Measurements from ENCODE around the gene HOXB9.

The HOXB9 gene

DNA sequence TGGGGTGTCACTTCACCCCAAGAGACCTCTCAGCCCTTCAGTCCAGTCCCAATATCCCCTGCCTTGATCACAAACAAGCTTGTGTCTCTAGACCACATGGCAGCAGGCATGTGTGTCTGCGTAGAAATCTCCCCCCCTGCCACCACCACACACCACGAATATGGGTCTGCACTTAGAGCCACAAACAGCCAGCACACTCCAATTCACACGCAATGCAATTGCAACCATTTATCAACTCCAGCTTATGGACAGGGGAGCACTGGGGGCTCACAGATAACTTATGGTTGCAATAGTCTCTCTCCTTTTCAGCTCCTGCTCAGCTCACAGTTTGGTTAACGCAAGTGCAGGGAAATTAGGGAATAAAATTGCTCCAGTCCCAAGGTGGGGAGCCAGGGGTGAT is 2.6 kb downstream of the HOXB9 start:
- DNase-seq = no peak

DNA sequence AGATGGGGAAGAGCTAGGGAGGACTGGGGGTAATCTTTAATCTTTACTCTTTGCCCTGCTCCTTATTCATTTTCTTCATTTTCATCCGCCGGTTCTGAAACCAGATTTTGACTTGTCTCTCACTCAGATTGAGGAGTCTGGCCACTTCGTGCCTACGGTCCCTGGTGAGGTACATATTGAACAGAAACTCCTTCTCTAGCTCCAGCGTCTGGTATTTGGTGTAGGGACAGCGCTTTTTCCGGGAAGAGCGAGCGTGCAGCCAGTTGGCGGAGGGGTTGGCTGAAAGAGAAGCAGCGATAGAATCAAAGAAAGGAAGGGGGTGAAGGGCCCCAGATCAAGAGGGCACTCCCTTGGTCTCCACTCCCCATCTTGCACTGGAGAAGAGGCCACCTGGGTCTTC is 3.3 kb downstream of the HOXB9 start:
- no peak for DNase-seq

DNA sequence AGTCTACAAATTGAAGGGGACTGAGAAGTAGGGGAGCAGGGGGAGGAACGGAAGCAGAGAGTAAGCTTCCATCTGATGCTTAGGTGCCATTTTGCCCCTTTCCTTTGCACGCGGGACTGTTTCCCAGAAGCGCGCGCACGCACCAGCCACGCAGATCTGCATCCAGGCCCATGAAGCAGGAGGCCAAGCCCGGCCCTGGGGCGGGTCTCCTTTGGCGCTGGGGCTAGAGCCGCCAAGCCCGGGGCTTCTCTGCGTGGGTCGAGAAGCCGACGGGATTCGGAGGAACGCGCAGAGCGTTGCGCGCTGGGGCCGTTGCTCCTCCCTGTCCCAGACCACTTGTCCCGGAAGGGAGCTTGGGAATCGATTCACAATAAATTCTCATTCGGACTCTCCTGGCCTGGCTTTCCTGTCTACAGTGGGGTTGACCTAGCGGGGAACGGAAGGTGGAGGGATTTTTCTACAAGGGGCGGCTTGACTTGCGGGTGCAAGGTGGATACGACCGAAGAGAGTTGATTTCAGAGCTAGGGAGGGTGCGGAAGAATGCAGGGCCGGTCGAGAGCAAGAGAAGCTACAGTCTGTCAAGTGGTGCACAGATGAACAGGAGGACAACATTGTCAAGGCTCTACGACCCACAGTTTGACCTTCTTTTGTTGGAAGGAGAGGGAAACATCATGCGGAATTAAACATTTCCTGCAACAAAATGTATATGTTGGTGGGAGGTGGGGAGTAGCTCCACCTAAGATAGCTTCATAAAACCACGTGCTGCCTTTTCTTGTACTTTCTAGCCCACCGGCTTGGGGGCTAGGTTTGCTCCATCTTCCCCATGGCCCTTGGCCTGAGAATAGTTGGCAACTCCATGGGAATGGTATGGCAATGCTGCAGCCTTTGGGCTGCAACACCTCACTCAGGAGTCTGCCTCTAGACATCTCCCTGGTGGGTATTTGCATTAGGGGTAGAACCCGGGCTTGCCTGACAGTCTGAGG is 4.5 kb downstream of the HOXB9 start:
- DNase-seq = no peak

DNA sequence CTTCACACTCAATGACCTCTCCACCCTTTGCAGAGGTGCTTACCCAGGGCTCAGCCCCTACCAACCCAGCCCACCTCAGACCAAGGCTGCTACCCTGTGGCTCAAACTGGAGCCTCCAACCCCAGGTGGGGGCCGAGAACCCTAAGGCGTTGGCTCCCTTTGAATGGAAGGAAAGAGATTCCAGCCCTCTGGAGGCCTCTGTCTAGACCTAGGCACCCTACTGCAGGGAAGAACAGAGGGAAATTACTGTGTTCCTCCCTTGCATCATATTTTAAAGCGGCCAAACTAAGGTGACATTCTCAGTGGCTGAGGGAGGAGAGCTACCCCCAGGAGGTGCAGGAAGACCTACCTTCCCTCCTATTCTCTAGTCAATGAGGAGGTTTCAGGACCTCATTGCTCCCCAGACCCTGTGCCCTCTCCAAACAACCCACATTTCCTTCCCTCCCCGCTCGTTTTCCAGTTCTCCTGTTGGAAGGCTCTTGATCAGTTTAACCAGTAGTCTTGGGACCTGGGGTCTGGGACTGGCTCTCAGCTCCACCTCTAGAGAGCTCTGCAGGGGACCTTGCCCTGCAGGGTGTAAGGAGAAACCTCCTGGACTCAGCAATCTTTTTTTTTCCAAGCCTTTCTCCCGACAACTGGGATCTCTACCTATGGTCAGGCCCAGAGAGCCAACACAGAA is 5.6 kb downstream of the HOXB9 start:
- DNase-seq = no peak

DNA sequence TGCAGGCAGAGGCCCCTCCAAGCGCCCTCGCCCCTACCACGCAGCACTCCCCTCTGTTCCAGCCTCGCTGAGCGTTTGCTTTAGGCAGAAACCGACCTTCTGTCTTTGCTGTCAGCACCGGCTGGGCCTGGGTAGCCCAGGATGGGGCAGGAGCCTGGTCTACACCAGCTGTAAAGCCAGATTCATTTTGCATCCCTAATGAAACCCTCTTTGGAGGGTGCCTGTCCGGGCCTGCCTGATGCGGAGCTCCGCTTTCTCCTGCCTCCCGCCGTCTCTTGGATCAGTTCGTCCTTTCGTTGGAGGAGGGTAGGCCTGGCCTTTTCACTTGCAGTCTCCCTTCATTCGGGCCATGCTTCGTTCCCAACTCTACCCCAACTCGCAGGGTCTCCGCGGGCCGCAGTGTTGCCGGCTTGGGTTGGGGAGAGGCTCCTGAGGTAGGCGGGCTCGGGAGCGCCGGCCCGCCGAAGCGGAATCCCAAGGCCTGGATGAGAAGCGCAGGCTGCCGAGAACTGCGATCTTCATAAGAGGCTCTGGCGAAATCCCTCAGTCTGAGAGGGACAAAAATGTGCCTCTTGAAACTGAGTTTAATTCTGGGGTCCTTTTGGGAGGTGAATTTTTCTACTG is 6.2 kb downstream of the HOXB9 start:
- no peak for DNase-seq

DNA sequence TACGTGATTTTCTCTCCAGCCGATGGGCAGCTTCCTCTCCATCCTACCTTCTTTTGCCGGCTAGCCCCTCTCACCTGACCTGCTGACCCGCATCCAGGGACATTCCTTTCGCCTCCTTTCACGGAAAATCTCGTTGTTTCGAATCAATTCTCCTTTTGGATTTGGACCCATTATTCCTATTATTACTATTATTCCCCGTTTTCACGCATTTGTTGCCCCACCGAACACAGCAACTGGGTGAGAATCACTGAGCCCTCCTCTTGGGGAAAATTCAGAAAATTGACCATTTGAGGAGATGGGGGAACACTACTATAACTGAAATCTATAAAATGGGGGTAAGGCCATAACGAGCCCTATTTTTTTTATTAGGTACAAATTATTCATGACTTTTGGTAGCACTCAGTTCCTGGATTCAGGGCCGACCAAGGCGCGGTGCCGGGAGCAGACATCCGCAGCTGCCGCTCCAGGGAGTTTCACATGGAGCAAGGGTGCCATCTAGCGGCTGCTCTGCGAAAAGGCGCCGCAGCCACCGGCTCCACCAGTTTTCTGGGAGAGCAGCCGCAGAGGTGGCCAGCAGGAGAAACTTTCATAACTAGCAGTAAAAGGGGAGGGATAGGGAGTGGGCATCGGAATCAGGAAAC is 7.8 kb downstream of the HOXB9 start:
- DNase-seq = peak; percentile 10

DNA sequence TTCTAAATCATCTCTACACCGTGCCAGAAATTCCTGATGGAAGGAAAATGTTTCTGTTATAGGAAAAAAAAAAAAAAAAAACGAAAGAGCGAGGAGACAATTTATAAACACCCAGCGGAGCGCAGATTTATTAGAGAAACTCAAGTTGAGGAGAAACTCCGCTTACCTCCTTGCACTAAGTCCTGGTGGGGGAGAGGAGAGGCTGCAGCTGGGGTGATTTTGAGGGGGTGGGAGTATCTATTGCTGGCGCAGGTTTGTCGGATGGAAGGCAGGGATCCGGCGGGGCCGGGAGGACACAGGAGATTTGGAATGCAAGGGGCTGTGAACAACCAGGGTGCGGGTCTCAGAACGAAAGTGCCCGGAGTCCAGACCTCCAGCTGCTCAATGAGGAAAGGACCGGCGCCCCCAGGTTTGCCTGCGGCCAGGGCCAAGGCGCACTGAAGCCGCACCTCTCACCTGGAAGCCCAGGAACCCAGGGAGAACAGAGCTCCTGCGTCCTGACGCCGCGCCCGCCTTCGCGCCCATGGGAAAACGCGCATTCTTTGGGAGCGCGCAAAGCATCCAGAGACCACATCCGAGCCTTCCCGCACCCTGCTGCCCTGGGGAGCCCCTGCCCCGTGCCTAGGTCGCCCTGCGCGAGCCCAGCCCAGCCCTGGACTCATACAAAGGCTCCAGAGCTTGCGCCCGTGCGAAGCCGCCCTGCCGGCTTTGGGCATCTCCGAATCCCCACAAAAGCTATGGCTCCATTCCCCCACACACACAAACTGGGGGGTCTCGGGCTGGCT is 8.5 kb downstream of the HOXB9 start:
- no peak for DNase-seq

DNA sequence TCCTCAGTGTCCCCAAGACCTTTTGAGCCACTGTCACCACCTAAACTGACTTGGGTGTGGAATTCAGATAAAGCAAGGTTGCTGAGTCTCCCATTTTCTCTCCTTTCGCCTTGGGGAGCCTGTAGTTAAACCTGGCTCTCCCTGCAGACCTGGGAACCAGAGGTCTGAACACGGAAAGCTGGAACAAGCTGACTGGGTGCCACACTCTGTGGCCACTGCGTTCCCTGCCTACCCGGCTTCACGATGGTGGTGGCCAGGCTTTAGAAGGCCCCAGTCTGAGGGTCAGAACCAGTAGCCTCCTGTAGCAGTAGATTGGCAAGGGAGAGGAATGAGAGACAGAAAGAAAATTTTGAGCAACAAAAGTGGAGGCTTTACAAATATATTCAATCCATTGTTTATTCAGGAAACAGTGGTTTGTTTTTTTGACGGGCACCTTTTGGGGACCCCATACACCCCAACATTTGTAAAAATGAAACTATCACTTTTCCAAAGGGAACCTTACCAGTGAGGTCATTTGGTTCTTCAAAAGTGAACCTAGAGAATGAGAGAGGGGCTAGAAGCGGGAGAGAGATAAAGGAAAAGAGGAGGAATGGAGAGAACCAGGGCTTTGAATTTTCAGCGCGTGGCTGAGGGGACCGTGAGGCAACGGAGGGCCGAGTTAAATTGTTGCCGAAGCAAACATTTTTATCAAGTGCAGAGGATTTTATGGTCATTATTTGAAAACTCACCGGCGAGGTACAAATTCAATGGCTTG is 9.3 kb downstream of the HOXB9 start:
- DNase-seq = no peak

DNA sequence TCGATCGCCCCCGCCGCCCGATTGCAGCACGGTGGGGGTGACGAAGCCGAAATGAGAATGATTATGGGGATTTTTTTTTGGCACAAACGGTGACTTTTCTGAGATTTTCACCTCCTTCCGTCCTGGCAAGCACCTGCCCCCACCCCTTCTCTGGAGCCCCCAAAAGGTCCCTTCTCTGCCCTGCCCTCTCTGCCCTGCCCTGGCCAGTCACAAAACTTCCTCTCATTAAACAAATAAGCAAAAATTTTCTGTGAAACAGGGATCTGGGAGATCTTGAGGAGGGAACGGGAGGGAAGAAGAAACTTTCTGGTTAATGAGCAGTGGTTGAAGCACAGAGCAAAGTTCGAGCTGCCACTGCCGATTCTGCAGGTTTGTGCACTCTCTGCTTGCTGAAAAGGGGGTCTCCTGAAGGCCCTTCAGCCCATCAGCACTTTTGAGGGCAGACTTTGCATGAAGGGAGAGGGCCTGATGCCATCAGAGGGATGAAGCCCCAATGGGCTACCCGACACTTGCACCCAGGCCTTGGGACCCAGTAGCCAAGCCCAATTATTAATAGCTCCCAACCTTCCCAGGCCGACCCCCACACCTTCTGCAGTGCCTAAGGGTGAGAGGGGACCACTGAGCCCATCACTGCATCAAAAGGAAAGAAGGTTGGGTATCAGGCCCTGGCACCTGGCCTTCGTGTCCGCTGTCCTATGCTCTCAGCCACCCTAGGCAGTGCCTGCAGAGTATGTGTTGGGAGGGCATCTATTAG is 10.0 kb downstream of the HOXB9 start:
- no peak for DNase-seq

DNA sequence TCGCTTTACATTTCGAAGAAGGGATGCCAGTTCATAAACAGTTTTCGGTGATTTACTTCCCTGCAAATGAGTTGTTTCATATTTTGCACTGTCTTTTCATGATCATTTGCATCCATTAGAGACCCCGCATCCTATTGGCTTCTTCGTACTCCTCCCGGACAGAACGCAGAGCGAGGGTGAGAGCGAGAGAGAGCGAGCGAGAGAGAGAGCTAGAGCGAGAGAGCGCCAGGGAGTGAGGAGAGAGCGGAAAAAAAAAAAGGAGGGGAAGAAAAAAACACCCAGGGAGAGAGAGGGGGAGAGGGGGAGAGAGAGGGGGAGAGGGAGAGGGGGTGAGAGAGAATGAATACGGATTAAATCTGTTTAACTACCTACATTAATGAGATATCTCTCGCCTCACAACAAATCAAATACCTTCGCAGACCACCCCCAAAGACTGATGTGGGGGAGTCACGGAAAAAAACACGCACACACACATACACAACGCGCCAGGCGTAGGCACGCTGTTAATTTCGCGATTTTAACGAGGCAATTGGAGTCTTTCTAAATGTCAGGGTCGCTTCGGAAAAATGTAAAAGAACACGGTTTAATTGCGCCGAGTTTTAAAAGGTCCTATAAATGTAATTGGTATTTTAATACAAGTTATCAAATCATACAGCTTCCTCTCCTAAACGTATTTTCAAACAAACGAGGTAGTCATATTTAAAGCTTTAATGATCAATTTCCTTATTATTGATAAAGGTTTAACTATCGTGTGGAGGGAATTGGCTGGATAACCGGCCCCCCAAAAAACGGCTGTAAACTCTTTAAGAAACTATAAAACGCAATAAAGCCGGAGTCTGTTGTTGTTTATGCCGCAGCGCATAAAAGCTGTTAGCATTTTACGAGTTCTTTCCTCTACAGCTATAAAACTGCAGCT is 10.9 kb downstream of the HOXB9 start, which contains the start of gene HOXB8:
HOXB8 (minus strand) TSS at position 246 of the 916 bp plus-strand sequence. CDS start 588 bp downstream, outside the sequence.
- DNase-seq = no peak

DNA sequence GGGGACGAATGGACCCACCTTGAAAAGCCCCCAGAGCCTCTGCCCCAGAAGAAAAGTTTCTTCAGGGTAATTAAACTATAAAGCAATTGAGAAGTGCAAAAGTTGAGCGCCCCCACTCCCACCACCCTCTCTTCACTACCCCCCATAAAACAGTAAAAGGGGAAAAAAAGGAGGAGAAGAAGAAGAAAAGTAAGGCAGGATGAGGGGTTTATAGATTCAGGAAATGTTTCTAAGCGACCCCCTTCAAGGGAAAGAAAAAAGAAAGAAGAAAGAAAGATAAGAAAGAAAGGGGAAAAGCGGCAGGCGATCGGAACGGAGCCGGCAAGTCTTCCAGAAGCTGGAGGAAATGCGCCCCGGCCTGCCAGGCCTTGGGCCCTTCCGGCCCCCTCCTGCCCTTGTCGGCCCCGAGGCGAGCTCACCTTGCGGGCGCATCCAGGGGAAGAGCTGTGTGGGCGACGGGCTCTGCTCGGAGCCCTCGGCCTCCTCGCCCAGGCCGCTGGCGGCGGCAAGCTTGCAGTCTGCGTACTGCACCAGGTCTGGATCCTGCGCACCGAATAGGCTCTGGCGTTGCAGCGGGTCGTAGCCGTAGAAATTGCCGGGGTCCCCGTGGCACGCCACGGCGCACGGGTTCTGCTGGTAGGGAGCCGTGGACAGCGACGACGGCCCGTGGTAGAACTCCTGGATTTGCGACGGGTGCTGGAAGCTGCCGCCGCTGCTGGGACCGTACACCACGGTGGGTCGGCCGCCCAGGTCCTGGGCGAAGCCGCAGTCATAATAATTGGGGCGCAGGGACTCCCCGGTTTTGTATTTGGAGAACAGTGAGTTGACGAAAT is 12.1 kb downstream of the HOXB9 start:
- no peak for DNase-seq

DNA sequence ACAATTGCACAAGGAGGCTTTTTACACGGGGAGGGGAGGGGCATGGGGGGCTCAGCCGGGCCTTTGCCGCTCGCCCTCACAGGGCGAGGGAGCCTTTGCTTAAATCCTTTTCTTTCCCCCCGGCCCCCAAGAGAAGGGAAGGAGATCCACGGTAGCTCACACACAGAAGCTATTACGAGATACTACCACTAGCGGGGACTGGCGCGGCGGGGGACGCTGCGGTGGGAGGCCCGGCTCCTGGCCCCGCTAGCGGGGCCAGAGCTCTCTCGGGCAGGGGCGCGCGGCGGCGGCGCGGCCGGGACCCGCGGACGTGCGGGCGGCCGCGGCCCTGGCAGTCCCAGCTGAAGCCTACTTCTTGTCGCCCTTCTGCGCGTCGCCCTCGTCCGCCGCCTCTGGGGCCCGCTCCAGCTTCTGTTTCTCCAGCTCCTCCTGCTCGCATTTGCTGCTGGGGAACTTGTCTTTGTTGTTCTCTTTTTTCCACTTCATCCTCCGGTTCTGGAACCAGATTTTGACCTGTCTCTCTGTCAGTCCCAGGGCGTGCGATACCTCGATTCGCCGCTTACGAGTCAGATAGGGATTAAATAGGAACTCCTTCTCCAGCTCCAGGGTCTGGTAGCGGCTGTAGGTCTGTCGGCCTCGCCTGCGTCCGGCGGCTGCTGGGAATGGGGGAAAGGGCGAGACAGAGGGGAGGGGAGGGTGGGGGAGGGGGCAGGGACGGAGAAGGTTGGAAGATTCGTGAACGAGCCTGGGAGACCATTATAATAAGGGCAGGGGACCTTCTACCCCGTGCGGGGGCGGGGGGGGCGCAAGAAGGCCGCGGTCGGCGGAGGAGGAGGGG is 13.1 kb downstream of the HOXB9 start:
- no peak for DNase-seq

DNA sequence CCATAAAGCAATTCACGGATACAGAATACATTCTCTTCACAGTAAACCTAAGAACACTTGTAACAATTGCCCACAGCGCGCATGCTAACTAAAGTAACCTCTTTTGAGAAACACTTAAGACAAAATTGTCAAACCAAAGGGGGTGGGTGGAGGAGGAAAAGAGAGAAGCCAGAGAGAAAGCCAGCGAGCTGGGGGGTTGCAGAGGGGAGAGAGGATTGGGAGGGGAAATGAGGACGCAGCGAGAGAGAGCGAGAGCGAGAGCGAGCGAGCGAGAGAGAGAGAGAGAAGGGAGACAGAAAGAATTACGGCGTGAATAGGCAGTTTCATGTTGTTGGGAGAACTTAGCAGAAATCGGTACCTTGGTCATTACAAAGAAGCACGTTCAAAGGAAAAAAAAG is 13.7 kb downstream of the HOXB9 start:
- DNase-seq = no peak

DNA sequence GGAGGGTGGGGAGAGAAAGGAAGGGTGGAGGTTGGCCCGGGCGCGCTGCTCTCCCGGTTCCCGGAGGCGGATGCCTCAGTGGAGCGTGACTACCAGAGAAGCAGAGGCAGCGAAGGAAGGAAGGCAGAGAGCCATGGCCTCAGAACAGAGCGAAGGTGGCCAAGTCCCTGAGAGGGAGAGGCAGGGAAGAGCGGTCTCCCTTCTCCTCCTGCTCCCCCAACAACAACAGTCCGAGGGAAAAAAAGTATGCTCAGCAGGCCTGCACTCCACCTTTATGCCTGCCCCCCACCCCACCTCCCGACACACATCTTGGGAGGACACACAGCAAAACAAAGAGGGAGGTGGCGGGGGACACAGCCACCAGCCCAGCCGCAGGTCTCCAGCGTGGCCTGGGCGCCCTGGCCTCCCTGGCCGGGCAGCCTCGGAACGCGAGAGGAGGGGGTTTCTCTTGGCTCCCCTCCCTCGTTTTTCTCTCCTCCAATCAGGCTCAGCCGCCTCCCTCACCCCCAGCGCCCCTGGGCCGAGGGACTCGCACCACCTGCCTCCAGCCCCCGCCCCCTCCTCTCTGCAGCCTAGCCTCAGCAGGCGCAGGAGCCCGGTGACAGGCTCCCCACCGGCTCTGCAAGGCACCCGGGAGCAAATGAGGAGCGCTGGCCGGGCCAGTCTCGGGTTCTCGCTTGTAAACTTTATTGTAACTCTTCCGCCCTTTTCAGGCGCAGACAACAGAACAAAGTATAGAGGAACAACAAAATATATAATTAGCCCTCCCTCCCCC is 14.3 kb downstream of the HOXB9 start:
- DNase-seq = no peak

DNA sequence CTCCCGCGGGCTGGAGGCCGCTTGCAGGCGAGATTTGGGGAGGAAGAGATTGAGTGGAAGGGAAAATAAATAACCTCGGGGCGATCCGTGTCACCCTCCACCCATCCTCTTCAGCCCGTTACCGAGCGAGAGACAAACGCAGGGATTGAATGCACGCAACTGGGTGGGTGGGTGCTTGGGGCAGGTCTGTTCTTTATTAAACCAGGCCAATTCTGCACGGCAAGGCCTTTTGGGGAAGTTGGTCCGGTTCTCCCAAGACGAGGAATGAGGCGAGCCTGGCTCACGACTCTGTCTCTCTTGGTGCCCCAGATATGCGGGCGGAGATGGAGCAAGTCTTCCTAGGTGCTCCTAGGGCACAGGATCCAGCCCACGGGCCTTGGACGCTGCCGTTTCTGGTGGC is 14.9 kb downstream of the HOXB9 start:
- DNase-seq = no peak

DNA sequence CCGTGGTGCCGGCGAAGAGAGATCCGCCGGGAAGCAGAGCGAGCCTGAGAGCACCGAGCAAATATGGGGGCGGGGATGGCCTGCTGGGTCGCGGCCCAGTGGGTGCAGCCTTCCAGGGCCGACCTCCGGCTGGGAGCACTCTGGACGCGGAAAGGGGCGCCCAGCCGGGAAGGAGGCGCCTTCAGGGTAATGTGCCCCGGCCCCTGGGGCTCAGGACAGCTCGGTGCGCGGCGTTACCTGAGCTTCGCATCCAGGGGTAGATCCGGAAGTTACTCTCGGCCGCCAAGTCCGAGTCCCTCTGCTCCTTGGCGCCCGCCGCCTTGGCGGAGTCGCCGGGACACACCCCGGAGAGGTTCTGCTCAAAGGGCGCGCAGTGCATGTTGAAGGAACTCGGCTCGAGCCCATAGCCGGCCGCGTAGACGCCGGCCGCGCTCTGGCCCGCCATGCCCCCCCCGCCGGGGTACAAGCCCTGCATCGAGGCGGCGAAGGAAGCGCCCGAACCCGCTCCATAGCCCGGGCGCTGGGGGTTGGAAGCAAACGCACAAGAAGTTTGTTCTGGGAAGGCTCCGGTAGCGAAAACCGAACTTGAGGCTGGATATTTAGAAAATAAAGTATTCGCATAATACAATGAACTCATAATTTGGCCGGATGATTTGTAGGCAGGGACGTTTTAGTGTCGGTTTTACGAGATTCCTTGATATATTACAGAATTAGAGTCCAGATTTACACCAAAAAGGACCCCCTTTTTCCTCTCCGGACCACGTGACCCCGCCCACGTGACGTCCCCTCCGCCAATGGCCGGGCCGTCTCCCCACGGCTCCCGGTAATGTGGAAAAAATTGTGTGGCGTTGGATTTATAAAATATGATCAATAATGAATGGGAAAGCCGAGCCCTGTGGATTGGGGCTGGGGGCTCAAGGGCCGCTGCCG is 15.6 kb downstream of the HOXB9 start, which contains the start of gene HOXB7:
HOXB7 (minus strand) TSS at position 736 of the 930 bp plus-strand sequence; CDS start at position 637, 99 bp downstream.
- peak; percentile 9 for DNase-seq

All from NCI-H446 treated with DMSO at 0.1 percent for 48 hours (cell line).